DND-41 (cell line): ENCODE results near the gene PAFAH1B2.

Source experiments
- ATAC-seq: fragments of 200-7000 bp; cut with Tn5 transposase; 3 replicates; pipeline ENCODE4 v1.9.1; 2021; ENCODE audit warnings: low read depth; ENCODE audit not compliant: insufficient read depth
- DNase-seq: peaks from one replicate; pipeline ENCODE4 v3.0.0-alpha.2; 2020
- H2AFZ ChIP-seq: 2 replicates; pipeline ENCODE4 v1.6.0; 2012; ENCODE audit warnings: low read depth, low read length
- H3K27ac ChIP-seq: 2 replicates; pipeline ENCODE4 v1.5.1; 2012; ENCODE audit warnings: low read length, inconsistent platforms
- H3K27me3 ChIP-seq: fragments of 200-600 bp; sonication (generic); 2 replicates; pipeline ENCODE4 v1.6.0; 2012; ENCODE audit warnings: low read length, mild to moderate bottlenecking, inconsistent platforms; ENCODE audit not compliant: insufficient read depth, poor library complexity
- H3K36me3 ChIP-seq: 2 replicates; pipeline ENCODE4 v1.5.1; 2012; ENCODE audit warnings: low read length, inconsistent platforms; ENCODE audit not compliant: insufficient read depth
- H3K4me1 ChIP-seq: 2 replicates; pipeline ENCODE4 v1.5.1; 2012; ENCODE audit warnings: mild to moderate bottlenecking, low read length; ENCODE audit not compliant: insufficient read depth
- H3K4me2 ChIP-seq: 2 replicates; pipeline ENCODE4 v1.6.0; 2012; ENCODE audit warnings: mild to moderate bottlenecking, moderate library complexity, low read length, inconsistent platforms; ENCODE audit not compliant: insufficient read depth
- H3K4me3 ChIP-seq, 2 experiments: fragments of 200-600 bp in 1 of 2; shearing (Covaris generic) in 1 of 2; 2 replicates each; pipeline ENCODE4 v1.5.1; 2012 to 2016; ENCODE audit warnings: inconsistent platforms in 2 of 2, low read length in 2 of 2, mild to moderate bottlenecking in 2 of 2, low read depth in 1 of 2, moderate library complexity in 1 of 2
- H3K79me2 ChIP-seq: 2 replicates; pipeline ENCODE4 v1.6.0; 2012; ENCODE audit warnings: low read length, inconsistent platforms; ENCODE audit not compliant: insufficient read depth
- H3K9ac ChIP-seq: 2 replicates; pipeline ENCODE4 v1.6.0; 2012; ENCODE audit warnings: low read depth, mild to moderate bottlenecking, inconsistent platforms, low read length, moderate library complexity
- H3K9me3 ChIP-seq: 2 replicates; pipeline ENCODE4 v1.5.1; 2012; ENCODE audit warnings: low read length, moderate library complexity, mild to moderate bottlenecking, inconsistent platforms; ENCODE audit not compliant: insufficient read depth, severe bottlenecking
- H4K20me1 ChIP-seq: 2 replicates; pipeline ENCODE4 v1.6.0; 2012; ENCODE audit warnings: low read length; ENCODE audit not compliant: insufficient read depth
- EZH2 ChIP-seq: IDR thresholded peaks from 3 replicates; pipeline ENCODE4 v1.6.1; 2012; ENCODE audit warnings: borderline replicate concordance, low read depth, mild to moderate bottlenecking, moderate library complexity, low read length, inconsistent platforms; ENCODE audit not compliant: severe bottlenecking
- TF ChIP-seq, protein P1 (sequence below): IDR thresholded peaks from 2 replicates; pipeline ENCODE4 v1.5.1; 2012; ENCODE audit warnings: borderline replicate concordance, low read length, moderate library complexity, mild to moderate bottlenecking; ENCODE audit not compliant: poor library complexity, severe bottlenecking; ENCODE audit errors: extremely low read depth

The PAFAH1B2 gene

DNA sequence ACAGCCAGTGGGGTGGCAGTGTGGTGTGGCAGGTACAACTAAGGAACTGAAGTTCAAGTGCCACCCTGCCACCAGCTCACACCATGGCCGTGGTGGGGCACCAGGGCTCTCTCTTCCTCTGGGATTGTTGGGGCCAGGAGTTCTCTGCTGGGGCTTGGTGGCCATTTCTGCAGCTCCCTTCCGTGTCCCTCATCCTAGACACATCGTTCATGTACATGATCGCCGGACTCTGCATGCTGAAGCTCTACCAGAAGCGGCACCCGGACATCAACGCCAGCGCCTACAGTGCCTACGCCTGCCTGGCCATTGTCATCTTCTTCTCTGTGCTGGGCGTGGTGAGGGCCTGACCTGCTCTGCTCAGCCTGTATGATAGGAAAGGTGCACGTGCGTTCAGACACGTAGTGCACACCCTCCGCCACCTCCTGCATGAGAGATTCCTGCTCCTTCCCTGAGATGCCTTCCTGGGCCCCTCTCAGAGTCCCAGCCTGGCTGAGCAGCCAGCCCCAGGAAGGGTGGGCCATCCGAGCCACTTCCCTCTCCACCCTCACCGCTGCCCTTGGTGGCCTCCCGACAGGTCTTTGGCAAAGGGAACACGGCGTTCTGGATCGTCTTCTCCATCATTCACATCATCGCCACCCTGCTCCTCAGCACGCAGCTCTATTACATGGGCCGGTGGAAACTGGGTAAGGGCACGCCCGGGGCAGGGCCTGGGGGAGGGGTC lies 47.8 kb downstream of the PAFAH1B2 start:
- H3K27ac ChIP-seq = no peak overlapping the region
- no peaks in the 10 kb centered on the region for H3K27me3 ChIP-seq
- H3K4me3 ChIP-seq = no peak overlapping the region
- H3K4me2 ChIP-seq = no peak overlapping the region
- no peak overlapping the region for H2AFZ ChIP-seq
- no peaks in the 10 kb centered on the region for H3K4me1 ChIP-seq
- no peaks in the 10 kb centered on the region for H3K9me3 ChIP-seq
- H4K20me1 ChIP-seq = no peaks in the 10 kb centered on the region
- no peak for TF ChIP-seq EZH2
- TF ChIP-seq, protein P1, sequence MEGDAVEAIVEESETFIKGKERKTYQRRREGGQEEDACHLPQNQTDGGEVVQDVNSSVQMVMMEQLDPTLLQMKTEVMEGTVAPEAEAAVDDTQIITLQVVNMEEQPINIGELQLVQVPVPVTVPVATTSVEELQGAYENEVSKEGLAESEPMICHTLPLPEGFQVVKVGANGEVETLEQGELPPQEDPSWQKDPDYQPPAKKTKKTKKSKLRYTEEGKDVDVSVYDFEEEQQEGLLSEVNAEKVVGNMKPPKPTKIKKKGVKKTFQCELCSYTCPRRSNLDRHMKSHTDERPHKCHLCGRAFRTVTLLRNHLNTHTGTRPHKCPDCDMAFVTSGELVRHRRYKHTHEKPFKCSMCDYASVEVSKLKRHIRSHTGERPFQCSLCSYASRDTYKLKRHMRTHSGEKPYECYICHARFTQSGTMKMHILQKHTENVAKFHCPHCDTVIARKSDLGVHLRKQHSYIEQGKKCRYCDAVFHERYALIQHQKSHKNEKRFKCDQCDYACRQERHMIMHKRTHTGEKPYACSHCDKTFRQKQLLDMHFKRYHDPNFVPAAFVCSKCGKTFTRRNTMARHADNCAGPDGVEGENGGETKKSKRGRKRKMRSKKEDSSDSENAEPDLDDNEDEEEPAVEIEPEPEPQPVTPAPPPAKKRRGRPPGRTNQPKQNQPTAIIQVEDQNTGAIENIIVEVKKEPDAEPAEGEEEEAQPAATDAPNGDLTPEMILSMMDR = no peak
- DNase-seq = no peak
- no peak for ATAC-seq
- no peaks in the 10 kb centered on the region for H3K79me2 ChIP-seq
- no peak overlapping the region for H3K9ac ChIP-seq
- H3K36me3 ChIP-seq = peaks cover 22% of the 10 kb centered on the region; the same call in 1 of the 2 replicates

DNA sequence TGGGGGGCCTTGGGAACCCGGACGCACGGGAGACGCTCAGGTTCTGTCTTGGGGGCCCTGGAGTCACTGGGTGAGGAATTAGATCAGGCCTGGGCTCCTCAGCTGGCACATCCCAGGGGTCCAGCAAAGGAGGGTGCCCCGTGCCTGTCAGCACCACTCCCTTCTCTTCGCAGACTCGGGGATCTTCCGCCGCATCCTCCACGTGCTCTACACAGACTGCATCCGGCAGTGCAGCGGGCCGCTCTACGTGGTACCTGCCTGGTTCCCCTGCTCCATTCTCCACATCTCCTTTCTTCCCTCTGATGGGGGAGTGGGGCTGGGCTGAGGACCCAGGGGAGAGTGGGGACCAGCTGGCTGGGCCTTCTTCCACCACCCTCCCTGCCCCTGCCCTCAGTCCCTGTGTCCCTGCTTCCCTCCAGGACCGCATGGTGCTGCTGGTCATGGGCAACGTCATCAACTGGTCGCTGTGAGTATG lies 48.4 kb downstream of the PAFAH1B2 start:
- Histone ChIP-seq H3K27ac (no peak overlapping the region), H3K9me3 (no peaks in the 10 kb centered on the region), H3K4me3 (no peak overlapping the region), H3K79me2 (no peaks in the 10 kb centered on the region), H4K20me1 (no peaks in the 10 kb centered on the region), H3K4me1 (no peaks in the 10 kb centered on the region), H2AFZ (no peak overlapping the region), H3K36me3 (peaks cover 22% of the 10 kb centered on the region; the same call in 1 of the 2 replicates), H3K27me3 (no peaks in the 10 kb centered on the region), H3K9ac (no peak overlapping the region), H3K4me2 (no peak overlapping the region)
- ATAC-seq = no peak
- TF ChIP-seq, protein P1 = no peak
- no peak for TF ChIP-seq EZH2
- DNase-seq = no peak

DNA sequence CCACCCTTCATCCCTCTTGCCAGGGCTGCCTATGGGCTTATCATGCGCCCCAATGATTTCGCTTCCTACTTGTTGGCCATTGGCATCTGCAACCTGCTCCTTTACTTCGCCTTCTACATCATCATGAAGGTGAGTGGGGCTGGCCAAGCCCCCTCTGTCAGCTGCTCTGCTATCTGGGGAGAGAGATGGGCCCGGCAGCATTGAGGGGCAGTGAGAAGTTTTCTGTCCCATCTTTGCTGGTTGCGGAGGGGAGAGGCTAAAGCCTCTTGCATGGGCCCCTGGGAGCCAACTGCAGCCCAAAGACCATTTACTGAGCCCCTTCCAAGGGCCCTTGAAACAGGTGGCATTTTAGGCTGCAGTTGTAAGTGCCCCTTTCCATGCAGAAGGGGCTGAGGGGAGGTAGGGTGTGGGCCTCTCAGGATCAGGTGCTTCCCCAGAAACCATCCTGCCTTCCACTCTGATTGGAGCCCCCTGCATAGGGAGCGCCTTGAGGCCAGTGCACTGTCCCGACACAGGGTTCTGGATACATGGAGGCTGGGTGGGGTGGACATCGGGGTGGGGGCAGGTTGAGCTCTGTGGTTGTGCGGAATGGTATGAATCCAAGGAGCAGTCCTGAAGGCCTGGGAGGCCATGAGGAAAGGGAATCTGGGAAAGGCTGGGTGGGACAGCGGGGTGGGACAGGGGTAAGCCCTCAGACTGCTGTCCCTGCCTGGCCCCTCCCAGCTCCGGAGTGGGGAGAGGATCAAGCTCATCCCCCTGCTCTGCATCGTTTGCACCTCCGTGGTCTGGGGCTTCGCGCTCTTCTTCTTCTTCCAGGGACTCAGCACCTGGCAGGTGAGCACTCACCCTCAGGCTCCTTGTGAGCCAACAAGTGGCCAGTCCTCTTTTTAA lies 49.3 kb downstream of the PAFAH1B2 start:
- no peak for TF ChIP-seq EZH2
- TF ChIP-seq, protein P1 = no peak
- ATAC-seq (no peak), DNase-seq (no peak)
- Histone ChIP-seq H3K27ac (no peak overlapping the region), H3K4me3 (no peak overlapping the region), H3K9me3 (no peaks in the 10 kb centered on the region), H3K9ac (no peak overlapping the region), H3K27me3 (no peaks in the 10 kb centered on the region), H3K4me2 (no peak overlapping the region), H3K79me2 (no peaks in the 10 kb centered on the region), H4K20me1 (no peaks in the 10 kb centered on the region), H3K36me3 (peaks cover 22% of the 10 kb centered on the region; the same call in 1 of the 2 replicates), H3K4me1 (no peaks in the 10 kb centered on the region), H2AFZ (no peak overlapping the region)
